Esophagus squamous epithelium (tissue), 5 donors: ENCODE results near the gene CNTRL. TPM values are rescaled to one million over a fixed set of nuclear protein-coding genes. Genes with fewer than 3 reads are reported as not detected.

Experiments
- DNase-seq: peaks from one replicate; lab custom pipeline; 2025; lab: John Stamatoyannopoulos, UW
- H3K27ac ChIP-seq, 4 donors: fragments of 200-600 bp; sonication (generic); one replicate each; pipeline ENCODE4 v1.5.1; 2016 to 2019; ENCODE audit warnings: mild to moderate bottlenecking in 1 of 4
- H3K27me3 ChIP-seq, 4 donors: fragments of 200-600 bp; sonication (generic); 1 replicate in 3 of 4; 2 replicates in 1 of 4; pipeline versions ENCODE4 v1.5.1 to v1.6.0; 2017 to 2021; ENCODE audit warnings: antibody characterized with exemption in 1 of 4
- H3K36me3 ChIP-seq, 3 donors: fragments of 200-600 bp; sonication (generic); one replicate each; pipeline ENCODE4 v1.5.1; 2016 to 2019
- H3K4me1 ChIP-seq, 3 donors: fragments of 200-600 bp; sonication (generic); one replicate each; pipeline ENCODE4 v1.5.1; 2017 to 2019
- H3K4me3 ChIP-seq, 4 donors: fragments of 200-600 bp; sonication (generic); 1 replicate in 3 of 4; 2 replicates in 1 of 4; pipeline ENCODE4 v1.5.1; 2016 to 2019; ENCODE audit warnings: mild to moderate bottlenecking in 2 of 4, moderate library complexity in 1 of 4
- H3K9me3 ChIP-seq, 3 donors: fragments of 200-600 bp; sonication (generic); one replicate each; pipeline ENCODE4 v1.5.1; 2016 to 2019
- CTCF ChIP-seq, 6 experiments: fragments of 450-650 bp in 4 of 6; fragments of 200-600 bp in 2 of 6; sonication (generic) in 2 of 6; IDR thresholded peaks; one replicate each; pipeline ENCODE4 v1.5.1; 2016 to 2019; ENCODE audit warnings: antibody characterized with exemption in 6 of 6, mild to moderate bottlenecking in 4 of 6, moderate library complexity in 4 of 6
- POLR2A ChIP-seq, 4 donors: fragments of 450-650 bp; IDR thresholded peaks; one replicate each; pipeline ENCODE4 v1.6.1; 2017; ENCODE audit warnings: antibody characterized with exemption in 4 of 4, mild to moderate bottlenecking in 4 of 4, moderate library complexity in 3 of 4
- WGBS, 2 donors: methylation state at CpG; one replicate each; pipeline ENCODE4 v1.1.5; 2018; 5-methylcytosine and 5-hydroxymethylcytosine counted together
- intact Hi-C: fragments of 100-400 bp; cut with DNase I; formaldehyde crosslinking; loops from one replicate; pipeline ENCODE4 v1.15.0; 2022
- total RNA-seq, 4 donors: library from RNA; depleted of rRNA; stranded (reverse); fragments of >200 nt; gene quantifications; one replicate each; pipeline ENCODE4 v1.1.0, GENCODE V29; 2016
- donor health status: DM: yes; HTN: yes; CAD: no.

CNTRL gene
- total RNA-seq, 4 donors from 2014 or later: 7.2 to 15.3 (median 8.0) TPM

- Histone ChIP-seq H3K4me3 (no peak overlapping the region), H3K4me1 (peaks cover 0 to 7% (median 0%) of the 10 kb centered on the region in 3 donors), H3K27ac (no peak overlapping the region), H3K27me3 (no peaks in the 10 kb centered on the region), H3K9me3 (no peaks in the 10 kb centered on the region), H3K36me3 (peaks cover 3 to 94% (median 5%) of the 10 kb centered on the region in 3 donors)
- 66 to 74% methylated on average over 3 of the region's 3 CpGs for WGBS, 2 donors
- no peak for DNase-seq
- intact Hi-C loops: no loop called here
- TF ChIP-seq CTCF (IDR thresholded peaks at IDR 0.05): no peak
- TF ChIP-seq POLR2A (IDR thresholded peaks at IDR 0.05): no peak
Observed at GRCh38 chr9:121138973-121139372, 64.2 kb downstream of the CNTRL start.

- H3K36me3 ChIP-seq: peaks cover 3 to 95% (median 15%) of the 10 kb centered on the region in 3 donors
- TF ChIP-seq POLR2A (IDR thresholded peaks at IDR 0.05) (no peak), CTCF (IDR thresholded peaks at IDR 0.05) (no peak)
Observed at GRCh38 chr9:121140162-121140561, 65.4 kb downstream of the CNTRL start.

GRCh38 chr9:121141306-121141705, 66.6 kb downstream of the CNTRL start:
- intact Hi-C loops: no loop called here
- H3K36me3 ChIP-seq: peaks cover 3 to 95% (median 22%) of the 10 kb centered on the region in 3 donors

More at GRCh38 chr9:121140162-121140561, 65.4 kb downstream of the CNTRL start:
- 90 to 92% methylated on average over 1 of the region's 1 CpG for WGBS, 2 donors
- H3K4me3 ChIP-seq: no peak overlapping the region
- peaks cover 0 to 7% (median 0%) of the 10 kb centered on the region in 3 donors for H3K4me1 ChIP-seq
- no peaks in the 10 kb centered on the region for H3K27me3 ChIP-seq
- intact Hi-C loops: no loop called here
- H3K27ac ChIP-seq: no peak overlapping the region
- no peak for DNase-seq
- no peaks in the 10 kb centered on the region for H3K9me3 ChIP-seq

GRCh38 chr9:121141706-121142105, 67.0 kb downstream of the CNTRL start:
- H3K4me1 ChIP-seq: peaks cover 0 to 7% (median 0%) of the 10 kb centered on the region in 3 donors
- no peaks in the 10 kb centered on the region for H3K9me3 ChIP-seq
- DNase-seq: no peak
- WGBS, 2 donors: 79 to 82% methylated on average over 1 of the region's 1 CpG
- intact Hi-C loops: no loop called here
- no peak for TF ChIP-seq POLR2A (IDR thresholded peaks at IDR 0.05)
- TF ChIP-seq CTCF (IDR thresholded peaks at IDR 0.05): no peak
- H3K36me3 ChIP-seq: peaks cover 3 to 96% (median 26%) of the 10 kb centered on the region in 3 donors
- H3K27me3 ChIP-seq: no peaks in the 10 kb centered on the region
- no peak overlapping the region for H3K4me3 ChIP-seq
- no peak overlapping the region for H3K27ac ChIP-seq

More at GRCh38 chr9:121141306-121141705, 66.6 kb downstream of the CNTRL start:
- Histone ChIP-seq H3K4me3 (no peak overlapping the region), H3K27ac (no peak overlapping the region), H3K4me1 (peaks cover 0 to 7% (median 0%) of the 10 kb centered on the region in 3 donors), H3K9me3 (no peaks in the 10 kb centered on the region), H3K27me3 (no peaks in the 10 kb centered on the region)
- WGBS, 2 donors: 86 to 100% methylated on average over 1 of the region's 1 CpG
- no peak for TF ChIP-seq CTCF (IDR thresholded peaks at IDR 0.05)
- no peak for TF ChIP-seq POLR2A (IDR thresholded peaks at IDR 0.05)
- DNase-seq: no peak

- WGBS, 2 donors: 98 to 100% methylated on average over 2 of the region's 2 CpGs
- no peaks in the 10 kb centered on the region for H3K9me3 ChIP-seq
Observed at GRCh38 chr9:121143771-121144170, 69.0 kb downstream of the CNTRL start.

More at GRCh38 chr9:121143771-121144170, 69.0 kb downstream of the CNTRL start:
- no peaks in the 10 kb centered on the region for H3K27me3 ChIP-seq
- TF ChIP-seq POLR2A (IDR thresholded peaks at IDR 0.05) (no peak), CTCF (IDR thresholded peaks at IDR 0.05) (no peak)
- H3K36me3 ChIP-seq: peaks cover 3 to 99% (median 34%) of the 10 kb centered on the region in 3 donors
- DNase-seq: no peak
- intact Hi-C loops: no loop called here
- H3K4me1 ChIP-seq: no peaks in the 10 kb centered on the region
- H3K27ac ChIP-seq: no peak overlapping the region
- H3K4me3 ChIP-seq: no peak overlapping the region
